Measurements from ENCODE around the gene PDZRN4. TPM values are rescaled to one million over a fixed set of nuclear protein-coding genes. Genes with fewer than 3 reads are reported as not detected.

The PDZRN4 gene
- total RNA-seq, 1 donor from 2014 or later: 1.5 TPM

- no peak for TF ChIP-seq CTCF (IDR thresholded peaks at IDR 0.05; ENCODE audit: partially characterized antibody, unreplicated experiment)
- no peaks in the 10 kb centered on the region for H3K27me3 Mint-ChIP-seq (ENCODE audit: unreplicated experiment)
- no peaks in the 10 kb centered on the region for H3K4me1 Mint-ChIP-seq (ENCODE audit: low read depth, unreplicated experiment)
- H3K4me3 Mint-ChIP-seq (ENCODE audit: unreplicated experiment): no peak overlapping the region
- DNase-seq: no peak
- H3K36me3 Mint-ChIP-seq (ENCODE audit: unreplicated experiment): no peaks in the 10 kb centered on the region
- H3K27ac Mint-ChIP-seq (ENCODE audit: unreplicated experiment): no peak overlapping the region
- H3K9me3 Mint-ChIP-seq (ENCODE audit: unreplicated experiment): no peaks in the 10 kb centered on the region
These were observed 376.7 kb downstream of the PDZRN4 start for GRCh38 chr12:41564816-41565215.

- H3K27ac Mint-ChIP-seq (ENCODE audit: unreplicated experiment): no peak overlapping the region
- no peaks in the 10 kb centered on the region for H3K9me3 Mint-ChIP-seq (ENCODE audit: unreplicated experiment)
- no peak overlapping the region for H3K4me3 Mint-ChIP-seq (ENCODE audit: unreplicated experiment)
- H3K36me3 Mint-ChIP-seq (ENCODE audit: unreplicated experiment): no peaks in the 10 kb centered on the region
- TF ChIP-seq CTCF (IDR thresholded peaks at IDR 0.05; ENCODE audit: partially characterized antibody, unreplicated experiment): no peak
- no peak for DNase-seq
- no peaks in the 10 kb centered on the region for H3K4me1 Mint-ChIP-seq (ENCODE audit: low read depth, unreplicated experiment)
- no peaks in the 10 kb centered on the region for H3K27me3 Mint-ChIP-seq (ENCODE audit: unreplicated experiment)
These were observed 378.6 kb downstream of the PDZRN4 start for GRCh38 chr12:41566703-41567102.

- Mint-ChIP-seq H3K27me3 (ENCODE audit: unreplicated experiment) (no peaks in the 10 kb centered on the region), H3K9me3 (ENCODE audit: unreplicated experiment) (peaks cover 2% of the 10 kb centered on the region), H3K4me1 (ENCODE audit: low read depth, unreplicated experiment) (no peaks in the 10 kb centered on the region), H3K27ac (ENCODE audit: unreplicated experiment) (no peak overlapping the region), H3K36me3 (ENCODE audit: unreplicated experiment) (no peaks in the 10 kb centered on the region), H3K4me3 (ENCODE audit: unreplicated experiment) (no peak overlapping the region)
- no peak for DNase-seq
- no peak for TF ChIP-seq CTCF (IDR thresholded peaks at IDR 0.05; ENCODE audit: partially characterized antibody, unreplicated experiment)
These were observed 385.3 kb downstream of the PDZRN4 start for GRCh38 chr12:41573445-41573844.

GRCh38 chr12:41576925-41577324 is 388.8 kb downstream of the PDZRN4 start:
- H3K27ac Mint-ChIP-seq (ENCODE audit: unreplicated experiment): no peak overlapping the region
- no peak for DNase-seq
- peaks cover 5% of the 10 kb centered on the region for H3K4me1 Mint-ChIP-seq (ENCODE audit: low read depth, unreplicated experiment)
- H3K9me3 Mint-ChIP-seq (ENCODE audit: unreplicated experiment): peaks cover 2% of the 10 kb centered on the region
- H3K27me3 Mint-ChIP-seq (ENCODE audit: unreplicated experiment): no peaks in the 10 kb centered on the region
- H3K4me3 Mint-ChIP-seq (ENCODE audit: unreplicated experiment): no peak overlapping the region
- no peak for TF ChIP-seq CTCF (IDR thresholded peaks at IDR 0.05; ENCODE audit: partially characterized antibody, unreplicated experiment)
- H3K36me3 Mint-ChIP-seq (ENCODE audit: unreplicated experiment): no peaks in the 10 kb centered on the region

- no peak for TF ChIP-seq CTCF (IDR thresholded peaks at IDR 0.05; ENCODE audit: partially characterized antibody, unreplicated experiment)
- no peak overlapping the region for H3K4me3 Mint-ChIP-seq (ENCODE audit: unreplicated experiment)
- H3K27me3 Mint-ChIP-seq (ENCODE audit: unreplicated experiment): no peaks in the 10 kb centered on the region
- H3K4me1 Mint-ChIP-seq (ENCODE audit: low read depth, unreplicated experiment): peaks cover 5% of the 10 kb centered on the region
- H3K36me3 Mint-ChIP-seq (ENCODE audit: unreplicated experiment): no peaks in the 10 kb centered on the region
- no peak overlapping the region for H3K27ac Mint-ChIP-seq (ENCODE audit: unreplicated experiment)
- DNase-seq: no peak
- H3K9me3 Mint-ChIP-seq (ENCODE audit: unreplicated experiment): peaks cover 2% of the 10 kb centered on the region
These were observed 389.9 kb downstream of the PDZRN4 start for GRCh38 chr12:41577995-41578394.
